ENCODE data around the gene UBASH3B. TPM values are rescaled to one million over a fixed set of nuclear protein-coding genes. Genes with fewer than 3 reads are reported as not detected.
"Not testable (repeated sequence)": the region's sequence is repeated elsewhere in the genome, so short reads cannot be mapped to it uniquely, and the experiment has no call there.

Gene UBASH3B
- total and polyA plus RNA-seq, 2 of the 13 experiments (the other 11 are each of a cell fraction or from before 2014, with no cell fraction given): 4.4 to 7.6 TPM

DNA sequence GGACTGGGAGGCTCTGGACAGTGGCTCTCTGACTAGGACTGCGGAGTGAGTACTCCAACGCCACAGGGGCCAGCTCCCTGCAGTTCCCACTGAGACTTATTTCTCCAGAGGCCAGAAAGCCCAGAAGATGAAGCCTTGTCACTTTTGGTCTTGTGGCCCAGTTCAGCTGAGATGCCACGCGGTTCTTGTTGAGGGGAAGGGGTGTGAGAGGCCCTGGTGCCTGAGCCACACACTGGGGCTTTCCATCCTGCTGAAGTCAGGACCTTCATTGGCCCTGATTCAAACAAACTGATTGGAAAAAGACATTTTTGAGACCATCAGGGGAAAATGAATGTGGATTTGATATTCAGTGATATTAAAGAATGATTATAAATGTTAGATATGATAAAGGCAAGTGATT, 73.6 kb downstream of the UBASH3B start (continued):
- TF ChIP-seq, protein P1, sequence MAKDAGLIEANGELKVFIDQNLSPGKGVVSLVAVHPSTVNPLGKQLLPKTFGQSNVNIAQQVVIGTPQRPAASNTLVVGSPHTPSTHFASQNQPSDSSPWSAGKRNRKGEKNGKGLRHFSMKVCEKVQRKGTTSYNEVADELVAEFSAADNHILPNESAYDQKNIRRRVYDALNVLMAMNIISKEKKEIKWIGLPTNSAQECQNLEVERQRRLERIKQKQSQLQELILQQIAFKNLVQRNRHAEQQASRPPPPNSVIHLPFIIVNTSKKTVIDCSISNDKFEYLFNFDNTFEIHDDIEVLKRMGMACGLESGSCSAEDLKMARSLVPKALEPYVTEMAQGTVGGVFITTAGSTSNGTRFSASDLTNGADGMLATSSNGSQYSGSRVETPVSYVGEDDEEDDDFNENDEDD (CRISPR knock-in tag; IDR thresholded peaks at IDR 0.05; ENCODE audit: borderline replicate concordance): no peak
- TF ChIP-seq NBN (conservative IDR thresholded peaks at IDR 0.05) (no peak), ZNF34 (CRISPR knock-in tag; IDR thresholded peaks at IDR 0.05; ENCODE audit: borderline replicate concordance) (no peak), ZFP41 (CRISPR knock-in tag; IDR thresholded peaks at IDR 0.05; ENCODE audit: borderline replicate concordance) (no peak), NCOA5 (CRISPR knock-in tag; IDR thresholded peaks at IDR 0.05) (no peak)
- TF ChIP-seq, protein P2, sequence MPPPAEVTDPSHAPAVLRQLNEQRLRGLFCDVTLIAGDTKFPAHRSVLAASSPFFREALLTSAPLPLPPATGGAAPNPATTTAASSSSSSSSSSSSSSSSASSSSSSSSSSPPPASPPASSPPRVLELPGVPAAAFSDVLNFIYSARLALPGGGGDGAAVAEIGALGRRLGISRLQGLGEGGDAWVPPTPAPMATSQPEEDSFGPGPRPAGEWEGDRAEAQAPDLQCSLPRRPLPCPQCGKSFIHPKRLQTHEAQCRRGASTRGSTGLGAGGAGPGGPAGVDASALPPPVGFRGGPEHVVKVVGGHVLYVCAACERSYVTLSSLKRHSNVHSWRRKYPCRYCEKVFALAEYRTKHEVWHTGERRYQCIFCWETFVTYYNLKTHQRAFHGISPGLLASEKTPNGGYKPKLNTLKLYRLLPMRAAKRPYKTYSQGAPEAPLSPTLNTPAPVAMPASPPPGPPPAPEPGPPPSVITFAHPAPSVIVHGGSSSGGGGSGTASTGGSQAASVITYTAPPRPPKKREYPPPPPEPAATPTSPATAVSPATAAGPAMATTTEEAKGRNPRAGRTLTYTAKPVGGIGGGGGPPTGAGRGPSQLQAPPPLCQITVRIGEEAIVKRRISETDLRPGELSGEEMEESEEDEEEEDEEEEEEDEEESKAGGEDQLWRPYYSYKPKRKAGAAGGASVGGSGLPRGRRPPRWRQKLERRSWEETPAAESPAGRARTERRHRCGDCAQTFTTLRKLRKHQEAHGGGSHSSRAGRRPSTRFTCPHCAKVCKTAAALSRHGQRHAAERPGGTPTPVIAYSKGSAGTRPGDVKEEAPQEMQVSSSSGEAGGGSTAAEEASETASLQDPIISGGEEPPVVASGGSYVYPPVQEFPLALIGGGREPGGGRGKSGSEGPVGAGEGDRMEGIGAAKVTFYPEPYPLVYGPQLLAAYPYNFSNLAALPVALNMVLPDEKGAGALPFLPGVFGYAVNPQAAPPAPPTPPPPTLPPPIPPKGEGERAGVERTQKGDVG (CRISPR knock-in tag; IDR thresholded peaks at IDR 0.05; ENCODE audit: borderline replicate concordance): no peak

DNA sequence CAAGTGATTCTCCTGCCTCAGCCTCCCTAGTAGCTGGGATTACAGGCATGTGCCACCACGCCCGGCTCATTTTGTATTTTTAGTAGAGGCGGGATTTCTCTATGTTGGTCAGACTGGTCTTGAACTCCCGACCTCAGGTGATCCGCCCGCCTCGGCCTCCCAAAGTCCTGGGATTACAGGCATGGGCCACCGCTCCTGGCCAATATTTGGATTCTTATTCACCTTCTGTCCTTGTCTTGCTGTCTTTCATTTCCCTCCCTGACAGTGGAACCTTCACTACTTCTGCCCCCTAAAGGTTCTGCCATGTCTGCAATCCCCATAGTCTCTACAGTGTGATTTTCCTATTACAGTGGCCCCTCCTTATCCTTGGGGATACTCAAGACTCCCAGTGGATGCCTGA, 75.2 kb downstream of the UBASH3B start:
- ATAC-seq; H3K4me2 ChIP-seq (ENCODE audit: low read depth, low read length); H3K36me3 ChIP-seq (replicated peaks in 1 of 2; ENCODE audit: control insufficient read depth in 1 of 2, insufficient read depth in 2 of 2, low read length in 2 of 2); in situ Hi-C loops (cut with HindIII; ENCODE audit: extremely low pct_ligation_motif_present, low pct_unique_long_range_greater_than_20kb); H3K9me3 ChIP-seq (ENCODE audit: low read length); H3K4me3 ChIP-seq (replicated peaks in 1 of 3; ENCODE audit: insufficient read depth in 1 of 3, low read depth in 2 of 3, low read length in 3 of 3); H3K9ac ChIP-seq (ENCODE audit: insufficient read depth, low read depth, low read length); H3K27me3 ChIP-seq (ENCODE audit: control insufficient read depth in 1 of 2, insufficient read depth in 2 of 2, low read length in 2 of 2); POLR2A ChIA-PET; H3K27ac ChIP-seq (ENCODE audit: extremely low read length, insufficient read depth, low read length); H2AFZ ChIP-seq (ENCODE audit: low read length); DNase-seq (ENCODE audit: low spot score); intact Hi-C loops (cut with micrococcal nuclease; ENCODE audit: unreplicated experiment); CTCF ChIA-PET (ENCODE audit: low intra/inter-chr PET ratio, low total read pairs); FAIRE-seq; H3K79me2 ChIP-seq (ENCODE audit: insufficient read depth, low read length); H4K20me1 ChIP-seq (ENCODE audit: insufficient read depth, low read length); BruUV-seq (replicated peaks): not testable (repeated sequence)
- peaks cover 23% of the 10 kb centered on the region for H3K4me1 ChIP-seq (ENCODE audit: insufficient read depth, low read length)
- WGBS (ENCODE audit: low lambda C conversion rate): 93% methylated on average over 7 of the region's 8 CpGs

Data from HepG2 (cell line).